ENCODE measurements around the gene TTLL1. TPM values are rescaled to one million over a fixed set of nuclear protein-coding genes. Genes with fewer than 3 reads are reported as not detected.

Gene TTLL1
- total and polyA plus RNA-seq, 9 of the 15 experiments (the other 6 are each of a cell fraction or from before 2014, with no cell fraction given), result 0.06 to 0.85 (median 0.17) TPM

DNA sequence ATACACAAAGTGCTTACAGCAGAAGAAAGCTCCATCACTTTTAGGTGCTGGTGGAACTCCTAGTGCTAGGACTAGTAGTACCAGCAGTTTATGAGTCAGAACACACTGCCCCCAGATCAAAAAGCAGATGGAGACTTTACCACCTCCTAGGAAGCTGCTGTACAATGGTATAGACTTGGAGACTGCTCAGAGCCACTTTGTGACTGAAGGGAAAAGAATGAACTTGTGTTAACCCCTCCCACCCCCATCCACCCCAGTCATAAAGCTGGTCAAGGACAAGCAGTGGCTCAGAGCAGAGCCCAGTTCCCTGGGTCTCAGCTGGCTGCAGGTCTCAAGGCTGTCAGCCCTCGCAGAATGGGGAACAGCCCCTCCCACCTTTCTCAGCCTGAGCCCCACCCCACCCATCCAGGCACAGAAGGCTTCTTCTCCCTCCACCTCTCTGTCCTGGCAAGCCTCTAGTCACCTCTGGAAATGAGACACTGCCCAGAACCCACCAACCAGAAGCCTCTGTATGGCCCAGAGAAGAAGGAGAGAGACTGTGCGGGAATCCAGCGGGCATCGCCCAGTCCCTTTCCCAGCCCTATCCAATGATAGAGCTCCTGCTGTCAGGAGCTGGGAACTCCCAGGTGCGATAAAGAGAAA is 98.1 kb downstream of the TTLL1 start:
- Histone ChIP-seq H3K79me2 (ENCODE audit: control insufficient read depth, insufficient read depth, low read length) (peaks cover 39% of the 10 kb centered on the region), H3K4me1 (replicated peaks in 1 of 2; ENCODE audit: control insufficient read depth in 2 of 2, insufficient read depth in 2 of 2, low read length in 2 of 2) (peaks cover 3 to 13% of the 10 kb centered on the region in 2 experiments; a peak in 3 of 5 replicates), H3K27me3 (ENCODE audit: control insufficient read depth in 2 of 2, insufficient read depth in 2 of 2, low read length in 2 of 2) (no peaks in the 10 kb centered on the region), H3K27ac (ENCODE audit: extremely low read depth, low read depth, low read length) (no peak overlapping the region), H4K20me1 (replicated peaks; ENCODE audit: control insufficient read depth, insufficient read depth, low read length) (peaks cover 17% of the 10 kb centered on the region), H3K36me3 (ENCODE audit: control insufficient read depth, insufficient read depth, low read length) (no peaks in the 10 kb centered on the region; the same call in 2 of the 3 replicates), H3K4me3 (no peak overlapping the region), H3K9me3 (replicated peaks; ENCODE audit: control insufficient read depth, insufficient read depth, low read depth, low read length) (no peaks in the 10 kb centered on the region), H3K9me1 (ENCODE audit: control insufficient read depth, insufficient read depth, low read length) (no peaks in the 10 kb centered on the region), H3K4me2 (ENCODE audit: insufficient read depth, low read length) (no peak overlapping the region), H2AFZ (ENCODE audit: low read depth, low read length) (no peak overlapping the region), H3K9ac (ENCODE audit: insufficient read depth in 1 of 2, low read depth in 2 of 2, low read length in 2 of 2) (no peak overlapping the region)
- in situ Hi-C loops (cut with MboI) (no loop called here), intact Hi-C loops (cut with micrococcal nuclease) (no loop called here)
- ATAC-seq (no peak; the same call in 2 of the 3 replicates), FAIRE-seq (peak; percentile 61), DNase-seq (ENCODE audit: extremely low read depth in 1 of 4, low spot score in 3 of 4) (peak in 1 of 4 experiments; percentile 19)
- 38% methylated on average over 2 of the region's 5 CpGs for WGBS (ENCODE audit: insufficient coverage, low coverage, missing lambda C conversion rate)
- TF ChIP-seq, protein P1, sequence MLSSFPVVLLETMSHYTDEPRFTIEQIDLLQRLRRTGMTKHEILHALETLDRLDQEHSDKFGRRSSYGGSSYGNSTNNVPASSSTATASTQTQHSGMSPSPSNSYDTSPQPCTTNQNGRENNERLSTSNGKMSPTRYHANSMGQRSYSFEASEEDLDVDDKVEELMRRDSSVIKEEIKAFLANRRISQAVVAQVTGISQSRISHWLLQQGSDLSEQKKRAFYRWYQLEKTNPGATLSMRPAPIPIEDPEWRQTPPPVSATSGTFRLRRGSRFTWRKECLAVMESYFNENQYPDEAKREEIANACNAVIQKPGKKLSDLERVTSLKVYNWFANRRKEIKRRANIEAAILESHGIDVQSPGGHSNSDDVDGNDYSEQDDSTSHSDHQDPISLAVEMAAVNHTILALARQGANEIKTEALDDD (IDR thresholded peaks at IDR 0.05), result peak; percentile 41; the same call in 1 of the 2 replicates
- no peak for TF ChIP-seq GMEB1 (CRISPR knock-in tag; IDR thresholded peaks at IDR 0.05)
- CTCF ChIA-PET (ENCODE audit: low intra/inter-chr PET ratio), result no interaction called here
- POLR2A ChIA-PET, result interaction anchor here (0.6 to 1.8 kb wide), 4 partner anchors 12 to 31 kb away, joined by 3 to 5 read pairs (median 4); no protein-coding TSS in a partner anchor
- no TSS peak for BruUV-seq (replicated peaks)

Measured in K562 (cell line).